ENCODE data around the gene MTARC2. TPM values are rescaled to one million over a fixed set of nuclear protein-coding genes. Genes with fewer than 3 reads are reported as not detected.

Gene MTARC2
- total RNA-seq, 1 experiment from 2014 or later, result 16.5 TPM

DNA sequence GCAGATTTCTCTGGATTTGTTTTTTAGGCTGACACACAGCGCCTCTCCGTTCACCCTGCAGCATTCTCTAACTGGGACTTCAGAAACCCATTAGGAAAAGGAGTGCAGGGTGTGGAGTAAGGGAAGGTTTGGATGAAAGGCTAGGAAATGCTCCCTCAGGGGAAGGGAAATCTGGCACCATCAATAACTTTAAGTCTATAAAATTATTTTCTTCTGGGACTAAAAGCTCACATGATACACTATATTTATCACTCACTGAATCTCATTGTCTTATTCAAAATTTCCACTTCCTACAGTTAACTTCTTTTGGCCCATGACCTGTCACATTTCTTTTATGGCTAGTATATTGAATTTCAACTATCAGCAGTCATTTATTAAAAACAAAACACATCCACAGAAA lies 85.3 kb downstream of the MTARC2 start:
- H3K4me3 ChIP-seq (ENCODE audit: low read depth, low read length), result no peak overlapping the region
- H3K36me3 ChIP-seq (ENCODE audit: control insufficient read depth, insufficient read depth, low read length), result no peaks in the 10 kb centered on the region
- H3K36me3 Mint-ChIP-seq (ENCODE audit: insufficient read depth, unreplicated experiment), result no peaks in the 10 kb centered on the region
- no peaks in the 10 kb centered on the region for H3K4me1 Mint-ChIP-seq (ENCODE audit: low read depth, unreplicated experiment)
- intact Hi-C loops (cut with micrococcal nuclease; ENCODE audit: unreplicated experiment), result no loop called here
- H3K9me3 ChIP-seq, result no peaks in the 10 kb centered on the region
- no peaks in the 10 kb centered on the region for H3K9me3 Mint-ChIP-seq (ENCODE audit: unreplicated experiment)
- H3K4me3 Mint-ChIP-seq (ENCODE audit: unreplicated experiment), result no peak overlapping the region
- ChIA-PET CTCF (no interaction called here), POLR2A (no interaction called here)
- BruUV-seq (replicated peaks), result no TSS peak
- H3K27me3 ChIP-seq (replicated peaks; ENCODE audit: control insufficient read depth, insufficient read depth, low read length), result no peaks in the 10 kb centered on the region; the same call in 1 of the 2 replicates
- H3K4me1 ChIP-seq, result no peaks in the 10 kb centered on the region
- no peak for DNase-seq
- H3K27ac Mint-ChIP-seq (ENCODE audit: unreplicated experiment), result no peak overlapping the region
- peaks cover 19% of the 10 kb centered on the region for H3K27me3 Mint-ChIP-seq (ENCODE audit: insufficient read depth, unreplicated experiment)
- TF ChIP-seq, protein P1, sequence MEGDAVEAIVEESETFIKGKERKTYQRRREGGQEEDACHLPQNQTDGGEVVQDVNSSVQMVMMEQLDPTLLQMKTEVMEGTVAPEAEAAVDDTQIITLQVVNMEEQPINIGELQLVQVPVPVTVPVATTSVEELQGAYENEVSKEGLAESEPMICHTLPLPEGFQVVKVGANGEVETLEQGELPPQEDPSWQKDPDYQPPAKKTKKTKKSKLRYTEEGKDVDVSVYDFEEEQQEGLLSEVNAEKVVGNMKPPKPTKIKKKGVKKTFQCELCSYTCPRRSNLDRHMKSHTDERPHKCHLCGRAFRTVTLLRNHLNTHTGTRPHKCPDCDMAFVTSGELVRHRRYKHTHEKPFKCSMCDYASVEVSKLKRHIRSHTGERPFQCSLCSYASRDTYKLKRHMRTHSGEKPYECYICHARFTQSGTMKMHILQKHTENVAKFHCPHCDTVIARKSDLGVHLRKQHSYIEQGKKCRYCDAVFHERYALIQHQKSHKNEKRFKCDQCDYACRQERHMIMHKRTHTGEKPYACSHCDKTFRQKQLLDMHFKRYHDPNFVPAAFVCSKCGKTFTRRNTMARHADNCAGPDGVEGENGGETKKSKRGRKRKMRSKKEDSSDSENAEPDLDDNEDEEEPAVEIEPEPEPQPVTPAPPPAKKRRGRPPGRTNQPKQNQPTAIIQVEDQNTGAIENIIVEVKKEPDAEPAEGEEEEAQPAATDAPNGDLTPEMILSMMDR (IDR thresholded peaks at IDR 0.05; ENCODE audit: insufficient read depth in 1 of 2, low read depth in 1 of 2, low read length in 1 of 2, severe bottlenecking in 1 of 2, unreplicated experiment in 1 of 2), result no peak

Other genes starting within 250 kb of the MTARC2 start
- gene MARK1, start 220.2 kb upstream of the MTARC2 start, total RNA-seq (2022), result 0.05 and 0.14 TPM in 2 replicates
- 26.5 and 33.9 TPM in 2 replicates for gene C1orf115, start 58.0 kb upstream of the MTARC2 start, total RNA-seq (2022)
- gene MTARC1, start 38.6 kb downstream of the MTARC2 start, total RNA-seq (2022), result 88.7 and 93.0 TPM in 2 replicates
- gene HLX, start 131.1 kb downstream of the MTARC2 start, total RNA-seq (2022), result 0.28 TPM in 1 of 2 replicates, not detected in the other

Data from Caco-2 (cell line).